Measurements from ENCODE around the gene EFCAB8.

Gene EFCAB8

GRCh38 chr20:32986331-32986966 lies 127.7 kb downstream of the EFCAB8 start:
- Histone ChIP-seq H3F3A (ENCODE audit: insufficient read depth, low read length) (no peaks in the 10 kb centered on the region), H3K4me3 (ENCODE audit: low read depth, low read length, poor library complexity, severe bottlenecking) (no peak overlapping the region), H3K9me3 (ENCODE audit: low read length) (no peaks in the 10 kb centered on the region), H3K4me2 (ENCODE audit: low read length) (no peak overlapping the region), H3K27me3 (ENCODE audit: insufficient read depth, low read length) (no peaks in the 10 kb centered on the region; the same call in 1 of the 2 replicates), H3K27ac (ENCODE audit: low read depth, low read length, poor library complexity, severe bottlenecking) (no peak overlapping the region), H3K36me3 (ENCODE audit: insufficient read depth, low read length) (no peaks in the 10 kb centered on the region), H3K4me1 (ENCODE audit: insufficient read depth, low read length, severe bottlenecking) (no peaks in the 10 kb centered on the region), H2AFZ (ENCODE audit: low read length) (no peak overlapping the region), H3K9me2 (ENCODE audit: low read depth, low read length) (no peaks in the 10 kb centered on the region), H4K20me1 (ENCODE audit: insufficient read depth, low read length) (no peaks in the 10 kb centered on the region), H3K79me2 (ENCODE audit: insufficient read depth, low read length) (no peaks in the 10 kb centered on the region), H3K9ac (ENCODE audit: low read length) (no peak overlapping the region)
- no peak for TF ChIP-seq CTCF (IDR thresholded peaks at IDR 0.05; ENCODE audit: low read length)
- no peak for TF ChIP-seq EZH2 (IDR thresholded peaks at IDR 0.05; ENCODE audit: borderline replicate concordance, low read length)

- Histone ChIP-seq H3K27ac (ENCODE audit: low read depth, low read length, poor library complexity, severe bottlenecking) (no peak overlapping the region), H2AFZ (ENCODE audit: low read length) (no peak overlapping the region), H3K9ac (ENCODE audit: low read length) (no peak overlapping the region), H3K4me2 (ENCODE audit: low read length) (no peak overlapping the region), H3K36me3 (ENCODE audit: insufficient read depth, low read length) (no peaks in the 10 kb centered on the region), H3K4me3 (ENCODE audit: low read depth, low read length, poor library complexity, severe bottlenecking) (no peak overlapping the region), H3K27me3 (ENCODE audit: insufficient read depth, low read length) (no peaks in the 10 kb centered on the region; the same call in 1 of the 2 replicates), H3F3A (ENCODE audit: insufficient read depth, low read length) (no peaks in the 10 kb centered on the region), H3K79me2 (ENCODE audit: insufficient read depth, low read length) (no peaks in the 10 kb centered on the region), H4K20me1 (ENCODE audit: insufficient read depth, low read length) (no peaks in the 10 kb centered on the region), H3K4me1 (ENCODE audit: insufficient read depth, low read length, severe bottlenecking) (no peaks in the 10 kb centered on the region), H3K9me2 (ENCODE audit: low read depth, low read length) (no peaks in the 10 kb centered on the region), H3K9me3 (ENCODE audit: low read length) (no peaks in the 10 kb centered on the region)
- TF ChIP-seq CTCF (IDR thresholded peaks at IDR 0.05; ENCODE audit: low read length) (no peak), EZH2 (IDR thresholded peaks at IDR 0.05; ENCODE audit: borderline replicate concordance, low read length) (no peak)
These were observed 128.5 kb downstream of the EFCAB8 start for GRCh38 chr20:32987044-32987825.

GRCh38 chr20:32988008-32988407 lies 129.3 kb downstream of the EFCAB8 start:
- no peaks in the 10 kb centered on the region; the same call in 1 of the 2 replicates for H3K27me3 ChIP-seq (ENCODE audit: insufficient read depth, low read length)
- no peaks in the 10 kb centered on the region for H4K20me1 ChIP-seq (ENCODE audit: insufficient read depth, low read length)
- no peak overlapping the region for H3K4me2 ChIP-seq (ENCODE audit: low read length)
- no peak overlapping the region for H2AFZ ChIP-seq (ENCODE audit: low read length)
- H3K79me2 ChIP-seq (ENCODE audit: insufficient read depth, low read length): no peaks in the 10 kb centered on the region
- no peak overlapping the region for H3K4me3 ChIP-seq (ENCODE audit: low read depth, low read length, poor library complexity, severe bottlenecking)
- H3K36me3 ChIP-seq (ENCODE audit: insufficient read depth, low read length): no peaks in the 10 kb centered on the region
- no peaks in the 10 kb centered on the region for H3F3A ChIP-seq (ENCODE audit: insufficient read depth, low read length)
- no peaks in the 10 kb centered on the region for H3K9me2 ChIP-seq (ENCODE audit: low read depth, low read length)
- no peaks in the 10 kb centered on the region for H3K9me3 ChIP-seq (ENCODE audit: low read length)
- H3K4me1 ChIP-seq (ENCODE audit: insufficient read depth, low read length, severe bottlenecking): no peaks in the 10 kb centered on the region
- TF ChIP-seq EZH2 (IDR thresholded peaks at IDR 0.05; ENCODE audit: borderline replicate concordance, low read length): no peak
- TF ChIP-seq CTCF (IDR thresholded peaks at IDR 0.05; ENCODE audit: low read length): no peak
- no peak overlapping the region for H3K9ac ChIP-seq (ENCODE audit: low read length)
- no peak overlapping the region for H3K27ac ChIP-seq (ENCODE audit: low read depth, low read length, poor library complexity, severe bottlenecking)
